NCI-H187 treated with DMSO at 0.1 percent for 48 hours (cell line): ENCODE data around the gene BAIAP2.
"Not testable (repeated sequence)": the region's sequence is repeated elsewhere in the genome, so short reads cannot be mapped to it uniquely, and the experiment has no call there.

Experiments
- DNase-seq: peaks from one replicate; lab custom pipeline; 2025; lab: John Stamatoyannopoulos, UW

BAIAP2 gene

GRCh38 chr17:81000631-81001357 lies 34.2 kb upstream of the BAIAP2 start:
- no peak for DNase-seq

- DNase-seq = no peak
Measured at GRCh38 chr17:81002013-81002384, 33.0 kb upstream of the BAIAP2 start.

- DNase-seq = no peak
Measured at GRCh38 chr17:81002409-81003361, 32.3 kb upstream of the BAIAP2 start.

- no peak for DNase-seq
Measured at GRCh38 chr17:81003711-81004475, 31.1 kb upstream of the BAIAP2 start.

- DNase-seq = no peak
Measured at GRCh38 chr17:81006891-81007290, 28.1 kb upstream of the BAIAP2 start.

GRCh38 chr17:81008140-81008539 lies 26.8 kb upstream of the BAIAP2 start:
- no peak for DNase-seq

- no peak for DNase-seq
Measured at GRCh38 chr17:81009136-81009535, 25.8 kb upstream of the BAIAP2 start.

- DNase-seq = no peak
Measured at GRCh38 chr17:81010935-81011334, 24.0 kb upstream of the BAIAP2 start.

GRCh38 chr17:81011951-81012350 lies 23.0 kb upstream of the BAIAP2 start:
- DNase-seq = no peak

GRCh38 chr17:81012574-81013447 lies 22.1 kb upstream of the BAIAP2 start:
- no peak for DNase-seq

- DNase-seq = no peak
Measured at GRCh38 chr17:81013642-81014041, 21.3 kb upstream of the BAIAP2 start.

GRCh38 chr17:81015136-81015535 lies 19.8 kb upstream of the BAIAP2 start:
- DNase-seq = no peak

- DNase-seq = no peak
Measured at GRCh38 chr17:81016575-81016974, 18.4 kb upstream of the BAIAP2 start.

GRCh38 chr17:81017330-81017729 lies 17.6 kb upstream of the BAIAP2 start:
- DNase-seq = not testable (repeated sequence)

GRCh38 chr17:81018044-81018802 lies 16.7 kb upstream of the BAIAP2 start:
- no peak for DNase-seq

GRCh38 chr17:81019563-81020442 lies 15.1 kb upstream of the BAIAP2 start:
- DNase-seq = no peak

- no peak for DNase-seq
Measured at GRCh38 chr17:81020443-81020766, 14.5 kb upstream of the BAIAP2 start.

GRCh38 chr17:81020767-81021497 lies 14.0 kb upstream of the BAIAP2 start:
- DNase-seq = no peak
